Left cardiac atrium (tissue), 4 donors: ENCODE data around the gene MMRN2. TPM values are rescaled to one million over a fixed set of nuclear protein-coding genes. Genes with fewer than 3 reads are reported as not detected.
"Not testable (repeated sequence)": the region's sequence is repeated elsewhere in the genome, so short reads cannot be mapped to it uniquely, and the experiment has no call there.

Experiments used
- ATAC-seq, 2 donors: fragments of 200-7000 bp; cut with Tn5 transposase; one replicate each; pipeline ENCODE4 v1.9.1; 2020; ENCODE audit warnings: mild to moderate bottlenecking in 2 of 2, moderate library complexity in 2 of 2
- DNase-seq: peaks from one replicate; pipeline ENCODE4 v3.0.0-alpha.2; 2020
- intact Hi-C, 2 donors: fragments of 100-400 bp; cut with DNase I; formaldehyde crosslinking; loops; one replicate each; pipeline versions ENCODE4 v1.14.1 to v1.15.1; 2022 to 2023
- long read RNA-seq: library from polyadenylated mRNA; unstranded; transcript quantifications from one replicate; pipeline ENCODE4 v2.0.0, GENCODE V29; 2021
- total RNA-seq, 2 donors: library from RNA; stranded (reverse); fragmentation: NEBNext Ultra II Directional; extraction: Animal tissue kit (Norgen Biotek cat#: 25700); gene quantifications; one replicate each; pipeline ENCODE4 v1.2.1, GENCODE V29; 2021
- donor health status: DM: no; HTN: yes; CAD: no.
- donor health status: DM: no; HTN: yes; CAD: no; lungs with severe emphysema.
- donor health status: DM: yes; HTN: yes; CAD: no.
- donor health status: Dilated cardiomyopathy.

MMRN2 gene
- total RNA-seq = 10 to 100 TPM; 38.6 to 62.1 TPM
- long read RNA-seq, full-length matches to known transcripts = 2 of 8 reads
- long read RNA-seq, partial matches to known transcripts = 5 of 8 reads
- long read RNA-seq, other reads (novel, unspliced or antisense) = 1 of 8 reads

- intact Hi-C loops = no loop called here
- ATAC-seq (peak in 1 of 2 donors; percentile 1), DNase-seq (peak; percentile 69)
These were observed at the start of gene MMRN2 for GRCh38 chr10:86957471-86958115. TSS of gene MMRN2 (minus strand) at chr10:86957615. CDS start at chr10:86957541, 74 bp downstream.

- intact Hi-C loops, DNase-seq, ATAC-seq: not testable (repeated sequence)
These were observed 49.7 kb upstream of the MMRN2 start for GRCh38 chr10:87007124-87007523.

GRCh38 chr10:87000491-87000890, 43.1 kb upstream of the MMRN2 start:
- ATAC-seq (no peak), DNase-seq (no peak)
- intact Hi-C loops = no loop called here

GRCh38 chr10:86999802-87000403, 42.5 kb upstream of the MMRN2 start:
- ATAC-seq, DNase-seq, intact Hi-C loops: not testable (repeated sequence)

- intact Hi-C loops = no loop called here
- no peak for ATAC-seq
- no peak for DNase-seq
These were observed 35.5 kb upstream of the MMRN2 start for GRCh38 chr10:86992929-86993328.

GRCh38 chr10:86992456-86992855, 35.0 kb upstream of the MMRN2 start:
- DNase-seq (no peak), ATAC-seq (no peak)
- intact Hi-C loops = no loop called here

GRCh38 chr10:86991362-86991761, 33.9 kb upstream of the MMRN2 start:
- DNase-seq, ATAC-seq, intact Hi-C loops: not testable (repeated sequence)

GRCh38 chr10:86988520-86988919, 31.1 kb upstream of the MMRN2 start:
- DNase-seq = no peak
- intact Hi-C loops = no loop called here
- ATAC-seq = no peak

- intact Hi-C loops = not testable (repeated sequence)
These were observed 27.1 kb upstream of the MMRN2 start for GRCh38 chr10:86984498-86984897.

GRCh38 chr10:86981716-86982115, 24.3 kb upstream of the MMRN2 start:
- DNase-seq = no peak
- intact Hi-C loops = no loop called here
- ATAC-seq = no peak

More at GRCh38 chr10:86984498-86984897, 27.1 kb upstream of the MMRN2 start:
- not testable (repeated sequence) for DNase-seq, ATAC-seq

GRCh38 chr10:86981020-86981419, 23.6 kb upstream of the MMRN2 start:
- peak; percentile 25 for ATAC-seq
- intact Hi-C loops, DNase-seq: not testable (repeated sequence)

- intact Hi-C loops = no loop called here
- ATAC-seq (peak; percentile 87 to 90), DNase-seq (peak; percentile 72)
These were observed 22.6 kb upstream of the MMRN2 start for GRCh38 chr10:86979977-86980448.

GRCh38 chr10:86979296-86979818, 21.9 kb upstream of the MMRN2 start:
- intact Hi-C loops = no loop called here
- ATAC-seq (peak in 1 of 2 donors; percentile 37), DNase-seq (no peak)

GRCh38 chr10:86978457-86978856, 21.0 kb upstream of the MMRN2 start:
- DNase-seq, ATAC-seq, intact Hi-C loops: not testable (repeated sequence)

- ATAC-seq (no peak), DNase-seq (no peak)
- intact Hi-C loops = no loop called here
These were observed 19.1 kb upstream of the MMRN2 start for GRCh38 chr10:86976362-86977056.

- DNase-seq (no peak), ATAC-seq (no peak)
- intact Hi-C loops = no loop called here
These were observed 17.1 kb upstream of the MMRN2 start for GRCh38 chr10:86974484-86974883.

- no peak for DNase-seq
- ATAC-seq = no peak
- intact Hi-C loops = no loop called here
These were observed 15.4 kb upstream of the MMRN2 start for GRCh38 chr10:86972613-86973380.

- peak; percentile 93 for DNase-seq
- intact Hi-C loops = no loop called here
- ATAC-seq = peak; percentile 84 to 87
These were observed 14.0 kb upstream of the MMRN2 start for GRCh38 chr10:86971232-86971991.
